Common myeloid progenitor, CD34-positive (primary cell): ENCODE measurements around the gene SFRP5.

Experiments used
- CTCF ChIA-PET: fragments of 350-600 bp; sonication (Branson Sonifier 250); formaldehyde crosslinking; loops from one replicate; lab custom pipeline; 2021; ENCODE audit warnings: antibody characterized with exemption; lab: Charles Lee
- POLR2A ChIA-PET: fragments of 350-600 bp; sonication (Branson Sonifier 250); formaldehyde crosslinking; loops from one replicate; lab custom pipeline; 2021; ENCODE audit warnings: antibody characterized with exemption; lab: Charles Lee
- DNase-seq, 3 donors: peaks; one replicate each; pipeline versions ENCODE4 v3.0.0 to v3.0.0-alpha.2; 2013
- H3K27ac ChIP-seq, 2 experiments: 1 replicate in 1 of 2; 2 replicates in 1 of 2; pipeline ENCODE4 v1.7.0; 2013; ENCODE audit warnings: inconsistent platforms in 2 of 2, low read length in 2 of 2, mild to moderate bottlenecking in 2 of 2, low read depth in 1 of 2, moderate library complexity in 1 of 2; ENCODE audit not compliant: severe bottlenecking in 2 of 2, insufficient read depth in 1 of 2, poor library complexity in 1 of 2
- H3K27me3 ChIP-seq, 5 experiments: replicated peaks in 2 of 5; 1 replicate in 3 of 5; 2 replicates in 2 of 5; pipeline versions ENCODE4 v1.6.1 to v1.7.0; 2013; ENCODE audit warnings: low read length in 4 of 5, mild to moderate bottlenecking in 2 of 5, moderate library complexity in 2 of 5, inconsistent platforms in 1 of 5; ENCODE audit not compliant: insufficient read depth in 5 of 5, control insufficient read depth in 4 of 5
- H3K36me3 ChIP-seq, 4 experiments: 1 replicate in 2 of 4; 2 replicates in 2 of 4; pipeline versions ENCODE4 v1.6.1 to v1.7.0; 2013; ENCODE audit warnings: low read length in 3 of 4, control low read depth in 1 of 4, mild to moderate bottlenecking in 1 of 4; ENCODE audit not compliant: control insufficient read depth in 4 of 4, insufficient read depth in 4 of 4
- H3K4me1 ChIP-seq, 4 experiments: 1 replicate in 3 of 4; 2 replicates in 1 of 4; pipeline versions ENCODE4 v1.6.1 to v1.7.1; 2013; ENCODE audit warnings: low read length in 3 of 4, mild to moderate bottlenecking in 3 of 4, control low read depth in 1 of 4, inconsistent platforms in 1 of 4, moderate library complexity in 1 of 4; ENCODE audit not compliant: control insufficient read depth in 4 of 4, insufficient read depth in 4 of 4; ENCODE audit errors: control extremely low read depth in 1 of 4
- H3K4me3 ChIP-seq, 7 experiments: 1 replicate in 4 of 7; 2 replicates in 3 of 7; pipeline versions ENCODE4 v1.5.1 to v1.7.0; 2013; ENCODE audit warnings: mild to moderate bottlenecking in 7 of 7, low read length in 6 of 7, moderate library complexity in 6 of 7, inconsistent platforms in 2 of 7, low read depth in 2 of 7, control low read depth in 1 of 7; ENCODE audit not compliant: insufficient read depth in 4 of 7, control insufficient read depth in 1 of 7; ENCODE audit errors: extremely low read depth in 1 of 7
- H3K9me3 ChIP-seq, 5 experiments: 1 replicate in 4 of 5; 2 replicates in 1 of 5; pipeline versions ENCODE4 v1.6.1 to v1.7.1; 2013; ENCODE audit warnings: low read length in 4 of 5, mild to moderate bottlenecking in 2 of 5, inconsistent platforms in 1 of 5, low read depth in 1 of 5, moderate library complexity in 1 of 5; ENCODE audit not compliant: control insufficient read depth in 4 of 5, insufficient read depth in 2 of 5; ENCODE audit errors: control extremely low read depth in 1 of 5
- WGBS: methylation state at CpG from one replicate; pipeline ENCODE4 v1.1.5; 2013; ENCODE audit not compliant: insufficient coverage; 5-methylcytosine and 5-hydroxymethylcytosine counted together

SFRP5 gene

DNA sequence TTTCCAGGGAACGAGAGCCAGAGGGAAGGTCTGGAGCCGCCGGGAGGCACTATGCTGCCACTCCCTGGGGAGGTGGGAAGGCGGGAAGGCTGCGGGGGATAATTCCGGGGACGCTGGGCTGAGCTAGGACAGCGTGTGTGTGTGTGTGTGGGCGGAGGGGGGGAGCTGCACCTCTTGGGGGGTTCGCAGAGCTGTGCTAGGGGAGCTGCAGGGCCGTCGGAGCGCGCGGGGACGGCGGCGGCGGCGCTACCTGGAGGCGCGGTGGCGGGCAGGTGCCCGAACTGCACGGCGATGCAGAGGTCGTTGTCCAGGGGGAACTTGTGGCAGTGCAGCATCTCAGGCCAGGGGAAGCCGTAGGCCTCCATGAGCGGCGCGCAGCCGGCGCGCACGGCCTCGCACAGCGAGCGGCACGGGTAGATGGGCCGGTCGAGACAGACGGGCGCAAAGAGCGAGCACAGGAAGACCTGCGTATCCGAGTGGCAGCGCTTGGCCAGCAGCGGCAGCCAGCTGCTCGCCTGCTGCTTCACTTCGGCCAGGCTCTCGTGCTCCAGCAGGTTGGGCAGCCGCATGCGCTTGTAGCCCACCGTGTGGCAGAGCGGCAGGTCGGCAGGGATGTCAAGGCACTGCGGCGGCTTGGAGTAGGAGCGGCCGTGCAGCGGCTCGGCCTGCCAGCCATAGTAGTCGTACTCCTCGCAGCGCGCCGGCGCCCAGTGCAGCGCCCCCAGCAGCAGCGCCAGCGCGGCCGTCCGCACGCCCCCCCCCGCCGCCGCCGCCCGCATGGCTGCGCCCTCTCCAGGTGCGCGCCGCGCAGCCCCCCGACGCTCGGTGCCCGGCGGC is 526 bp downstream of the SFRP5 start:
- peak overlapping the region in 6 of 7 experiments; percentile 43 to 73 (median 57) for H3K4me3 ChIP-seq
- CTCF ChIA-PET = interaction anchor here (1.1 to 2.8 kb wide), 2 partner anchors 21 to 25 kb away, joined by 3 to 9 read pairs; no protein-coding TSS in a partner anchor

GRCh38 chr10:97770255-97770654 is 1.5 kb downstream of the SFRP5 start:
- Histone ChIP-seq H3K27ac (no peak overlapping the region), H3K36me3 (no peaks in the 10 kb centered on the region), H3K27me3 (peaks cover 3 to 55% (median 31%) of the 10 kb centered on the region in 5 experiments), H3K4me1 (peaks cover 0 to 24% (median 14%) of the 10 kb centered on the region in 4 experiments), H3K4me3 (no peak overlapping the region), H3K9me3 (no peaks in the 10 kb centered on the region)
- 78% methylated on average over 4 of the region's 5 CpGs for WGBS
- POLR2A ChIA-PET = no interaction called here
- no peak for DNase-seq
- CTCF ChIA-PET = interaction anchor here (2.8 kb wide), 1 partner anchor 22 kb away, joined by 9 read pairs; no protein-coding TSS in a partner anchor

More for the DNA sequence above, 526 bp downstream of the SFRP5 start:
- DNase-seq = peak; percentile 11 to 55 (median 39)
- WGBS = 1% methylated on average over 74 of the region's 90 CpGs
- H3K36me3 ChIP-seq = no peaks in the 10 kb centered on the region
- H3K9me3 ChIP-seq = no peaks in the 10 kb centered on the region
- H3K27me3 ChIP-seq = peaks cover 3 to 55% (median 31%) of the 10 kb centered on the region in 5 experiments
- peaks cover 0 to 24% (median 14%) of the 10 kb centered on the region in 4 experiments for H3K4me1 ChIP-seq
- no peak overlapping the region for H3K27ac ChIP-seq
- POLR2A ChIA-PET = no interaction called here

DNA sequence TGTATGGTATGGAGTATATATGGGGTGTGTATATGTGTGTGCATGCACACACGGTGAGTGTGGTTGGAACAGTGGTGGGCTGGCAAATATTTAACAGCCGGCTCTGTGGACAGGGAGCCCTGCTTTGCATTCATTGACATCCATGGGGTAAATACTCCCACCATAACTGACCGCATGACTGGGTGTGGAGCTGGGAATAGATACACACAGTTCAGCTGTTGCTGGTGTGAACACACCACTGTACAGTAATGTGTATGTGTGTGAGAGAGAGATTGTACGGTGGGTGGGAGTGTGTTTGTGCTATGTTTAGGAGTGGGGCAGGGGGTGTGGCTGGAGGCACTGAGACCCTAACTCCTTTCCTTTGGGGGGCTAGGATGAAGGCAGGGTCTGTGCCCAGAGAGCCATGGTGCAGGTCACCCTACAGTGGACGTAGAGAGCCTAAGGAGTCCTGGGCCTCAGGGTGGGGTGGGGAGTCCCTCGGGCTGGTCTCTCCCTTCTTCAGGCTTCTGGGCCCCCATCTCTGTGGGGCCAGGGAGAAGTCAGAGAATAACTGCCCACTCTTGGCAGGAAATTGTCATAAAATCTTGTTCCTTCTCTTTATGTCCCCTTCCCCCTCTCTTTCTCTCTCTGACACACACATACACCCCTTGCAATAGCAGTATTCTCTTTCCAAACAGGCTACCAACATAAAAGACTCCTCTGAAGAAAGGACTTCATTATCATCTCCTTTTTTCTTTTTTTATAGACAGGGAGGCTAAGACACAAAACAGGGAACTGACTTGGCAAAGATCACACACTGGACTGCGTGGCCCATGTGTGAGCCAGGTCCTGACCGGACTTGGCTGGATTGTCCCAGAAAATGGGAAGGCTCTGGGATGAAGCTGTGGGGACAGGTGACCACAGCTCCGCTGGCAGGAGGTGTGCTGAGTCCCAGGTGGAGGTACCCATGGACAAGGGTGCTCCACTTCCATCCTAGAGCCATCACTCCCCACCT is 3.2 kb downstream of the SFRP5 start:
- ChIA-PET CTCF (interaction anchor here (1.3 to 2.9 kb wide), 2 partner anchors 9 to 23 kb away, joined by 3 to 13 read pairs; no protein-coding TSS in a partner anchor), POLR2A (no interaction called here)
- Histone ChIP-seq H3K36me3 (no peaks in the 10 kb centered on the region), H3K4me1 (peaks cover 0 to 24% (median 14%) of the 10 kb centered on the region in 4 experiments), H3K27me3 (peaks cover 3 to 48% (median 28%) of the 10 kb centered on the region in 5 experiments), H3K27ac (no peak overlapping the region), H3K9me3 (no peaks in the 10 kb centered on the region), H3K4me3 (no peak overlapping the region)
- 78% methylated on average over 5 of the region's 9 CpGs for WGBS
- no peak for DNase-seq

GRCh38 chr10:97766996-97767924 is 4.5 kb downstream of the SFRP5 start:
- H3K9me3 ChIP-seq = no peaks in the 10 kb centered on the region
- peaks cover 3 to 34% (median 16%) of the 10 kb centered on the region in 5 experiments for H3K27me3 ChIP-seq
- H3K4me1 ChIP-seq = peaks cover 0 to 24% (median 13%) of the 10 kb centered on the region in 4 experiments
- no peak overlapping the region for H3K27ac ChIP-seq
- DNase-seq = no peak
- POLR2A ChIA-PET = no interaction called here
- no peak overlapping the region for H3K4me3 ChIP-seq
- WGBS = 96% methylated on average over 17 of the region's 22 CpGs
- CTCF ChIA-PET = interaction anchor here (0.8 to 2.9 kb wide), 8 partner anchors 8 to 102 kb away, joined by 3 to 13 read pairs (median 4); partner anchors contain the start of gene AVPI1
- peaks cover 0 to 3% (median 1%) of the 10 kb centered on the region in 4 experiments for H3K36me3 ChIP-seq

DNA sequence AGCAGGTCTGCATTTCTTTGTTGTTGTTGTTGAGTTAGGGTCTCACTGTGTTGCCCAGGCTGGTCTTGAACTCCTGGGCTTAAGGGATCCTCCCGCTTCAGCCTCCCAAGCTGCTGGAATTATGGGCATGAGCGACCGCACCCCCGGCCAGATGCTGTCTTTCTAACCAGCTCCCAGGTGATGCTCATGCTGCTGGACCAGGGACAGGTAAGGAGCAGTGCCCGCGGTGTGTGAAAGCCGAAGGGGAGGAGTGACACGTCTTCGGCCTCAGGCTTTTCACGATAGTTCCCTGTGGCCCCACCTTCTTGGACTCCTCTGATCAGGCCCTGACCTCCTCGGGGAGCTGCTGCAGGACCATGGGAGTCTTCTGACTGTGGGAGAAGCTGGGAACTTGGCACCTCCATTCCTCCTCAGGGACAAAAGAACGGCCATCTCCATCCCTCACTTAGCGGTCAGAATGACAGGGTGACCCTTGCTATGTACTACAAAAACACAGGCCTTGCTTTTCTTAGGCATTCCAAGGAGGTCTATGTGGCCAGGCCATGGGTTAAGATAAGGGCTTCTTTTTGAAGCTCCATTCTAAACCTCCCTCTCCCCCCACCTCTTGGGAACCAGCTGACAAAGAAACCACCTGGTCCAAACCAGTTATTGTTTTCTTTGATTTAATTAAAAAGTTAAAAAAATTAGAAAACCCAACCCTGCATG is 5.5 kb downstream of the SFRP5 start:
- ChIA-PET POLR2A (no interaction called here), CTCF (interaction anchor here (0.7 to 2.9 kb wide), 8 partner anchors 9 to 103 kb away, joined by 3 to 13 read pairs (median 4); partner anchors contain the start of gene AVPI1)
- Histone ChIP-seq H3K27ac (no peak overlapping the region), H3K9me3 (no peaks in the 10 kb centered on the region), H3K4me3 (no peak overlapping the region), H3K27me3 (peaks cover 3 to 25% (median 13%) of the 10 kb centered on the region in 5 experiments), H3K36me3 (peaks cover 0 to 10% (median 4%) of the 10 kb centered on the region in 4 experiments), H3K4me1 (peaks cover 0 to 16% (median 4%) of the 10 kb centered on the region in 4 experiments)
- 96% methylated on average over 12 of the region's 13 CpGs for WGBS
- no peak for DNase-seq
